GM18909 (cell line): ENCODE data around the gene DOK6.
A peak's percentile ranks its signal among the peaks of the same experiment; 100 is the strongest.

Experiments
- ATAC-seq: cut with Tn5 transposase; IDR thresholded peaks from one replicate; pipeline ENCODE4 v1.9.1; 2021; ENCODE audit warnings: mild to moderate bottlenecking; ENCODE audit not compliant: unreplicated experiment, poor library complexity

Gene DOK6

DNA sequence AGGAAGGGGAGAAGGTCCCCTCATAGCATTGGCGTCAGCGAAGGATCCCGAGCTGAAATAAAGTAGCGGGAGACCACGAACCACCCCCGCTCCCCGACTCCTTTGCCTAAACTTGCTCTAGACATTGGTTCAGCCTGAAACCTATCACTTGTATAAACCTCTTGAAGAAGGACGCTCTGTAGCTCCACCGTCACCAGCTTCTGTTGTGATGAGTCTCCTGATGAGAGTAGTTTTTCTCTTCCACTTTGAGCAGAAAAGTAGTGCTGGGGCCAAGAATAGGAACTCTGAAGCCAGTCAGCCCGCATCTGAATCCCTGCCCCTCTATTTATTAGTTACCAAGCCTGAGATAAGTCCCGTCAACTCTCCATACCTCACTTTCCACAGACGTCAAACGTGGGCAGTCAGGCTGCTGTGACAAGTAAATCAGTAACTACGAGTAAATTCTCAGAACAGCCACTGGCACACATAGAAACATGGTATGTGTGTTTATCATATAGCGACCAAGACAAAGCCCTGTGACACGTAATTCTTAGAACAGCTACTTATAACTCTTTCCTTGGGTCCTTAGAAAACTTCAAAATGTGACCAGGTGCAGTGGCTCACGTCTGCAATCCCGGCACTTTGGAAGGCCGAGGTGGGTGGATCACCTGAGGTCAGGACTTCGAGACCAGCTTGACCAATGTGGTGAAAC, 485.3 kb downstream of the DOK6 start:
- ATAC-seq, result peak; percentile 90

DNA sequence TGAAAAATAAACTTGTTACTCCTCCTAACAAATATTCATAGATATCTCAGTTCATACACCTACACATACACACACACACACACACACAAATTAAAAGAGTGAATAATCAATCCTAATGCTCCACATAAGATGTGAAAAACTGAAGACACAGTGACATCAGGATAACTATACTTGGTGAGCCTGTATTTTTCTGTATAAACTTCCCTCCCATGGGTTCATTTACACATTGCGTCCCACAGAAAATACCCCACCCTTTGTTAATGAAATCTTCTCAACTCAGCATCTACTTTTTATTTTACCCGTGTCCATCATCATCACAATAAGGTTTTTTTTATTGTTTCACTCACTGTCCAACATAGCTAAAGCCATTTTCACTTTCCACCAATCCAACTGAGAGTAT, 486.6 kb downstream of the DOK6 start:
- ATAC-seq, result no peak

DNA sequence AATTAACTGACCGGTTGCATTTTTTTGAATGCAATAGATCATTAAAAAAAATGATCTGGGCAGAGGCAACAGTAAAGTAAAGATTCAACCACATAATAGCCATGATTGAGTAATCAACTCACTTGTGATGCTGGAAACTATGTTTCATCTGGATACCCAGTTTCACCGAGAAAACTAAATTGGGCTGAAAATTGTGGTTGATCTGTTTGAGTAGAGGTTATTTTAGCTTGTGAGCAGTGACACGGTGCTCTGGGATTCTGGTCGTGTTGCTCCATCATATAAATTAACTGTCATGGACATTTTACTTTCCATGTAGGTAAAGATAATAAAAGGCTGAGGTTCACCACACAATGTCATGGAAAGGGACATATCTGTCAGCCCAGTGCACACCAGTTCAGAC, 488.3 kb downstream of the DOK6 start:
- ATAC-seq, result peak; percentile 20

GRCh38 chr18:69890558-69890957, 489.9 kb downstream of the DOK6 start:
- ATAC-seq, result no peak

DNA sequence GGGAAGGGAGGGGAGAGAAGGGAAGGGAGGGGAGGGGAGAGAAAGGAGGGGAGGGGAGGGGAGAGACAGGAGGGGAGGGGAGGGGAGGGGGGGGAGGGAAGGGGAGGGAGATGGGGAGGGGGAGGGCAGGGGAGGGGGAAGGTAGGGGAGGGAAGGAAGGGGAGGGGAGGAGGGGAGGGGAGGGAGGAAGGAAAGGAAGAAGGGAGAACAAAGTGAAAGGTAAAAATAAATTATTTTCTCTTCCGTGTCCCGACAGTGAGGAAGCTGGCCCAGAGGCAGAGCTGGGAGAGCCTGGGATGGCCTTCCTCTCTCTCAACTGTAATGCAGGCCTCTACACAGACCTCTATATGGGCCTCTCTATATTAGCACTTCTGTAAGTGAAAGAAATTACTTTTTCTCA, 493.8 kb downstream of the DOK6 start:
- ATAC-seq, result no peak

DNA sequence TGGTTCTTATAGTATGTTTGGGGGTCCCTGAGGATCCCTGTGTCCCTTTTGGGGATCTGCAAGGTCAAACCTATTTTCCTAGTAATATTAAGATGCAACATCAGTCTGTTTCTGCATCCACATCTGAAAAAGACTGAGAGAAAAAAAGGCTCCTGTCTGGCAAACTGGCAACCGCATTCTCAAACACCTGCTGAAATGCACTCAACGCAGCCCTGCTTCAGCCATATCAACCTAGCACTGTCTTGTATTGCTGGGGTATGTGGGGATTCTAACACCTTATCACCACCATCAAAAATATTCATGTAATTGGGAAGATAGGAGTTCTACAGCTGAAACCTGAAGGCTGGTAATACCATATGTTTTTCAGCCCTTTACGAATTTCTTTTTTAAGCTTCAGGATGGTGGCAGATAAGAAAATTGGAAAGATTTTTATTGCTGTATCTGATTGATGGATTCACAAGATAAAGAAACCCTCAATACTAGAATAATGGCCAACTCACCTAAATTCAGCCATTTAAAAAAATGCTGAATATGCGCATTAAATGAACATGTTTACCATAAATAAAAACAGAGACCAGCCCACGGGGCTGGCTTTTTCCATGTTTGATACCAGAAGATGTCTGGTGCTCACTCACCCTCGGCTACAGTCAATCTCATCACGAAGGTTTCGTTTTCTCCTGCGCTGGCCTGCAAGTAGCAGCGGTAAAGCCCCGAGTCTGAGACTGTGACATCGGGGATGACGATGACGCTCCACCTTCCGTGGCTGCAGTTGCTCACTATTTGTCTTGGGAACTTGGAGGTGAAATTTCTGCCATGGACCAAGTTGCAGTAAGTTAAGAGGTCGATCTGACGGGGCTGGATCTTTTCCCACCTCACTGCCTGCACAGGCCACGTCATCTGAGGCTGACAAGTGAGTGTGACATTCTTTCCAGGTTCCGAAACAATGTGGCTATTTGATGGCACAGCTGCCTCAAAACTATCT, 494.7 kb downstream of the DOK6 start:
- no peak for ATAC-seq

DNA sequence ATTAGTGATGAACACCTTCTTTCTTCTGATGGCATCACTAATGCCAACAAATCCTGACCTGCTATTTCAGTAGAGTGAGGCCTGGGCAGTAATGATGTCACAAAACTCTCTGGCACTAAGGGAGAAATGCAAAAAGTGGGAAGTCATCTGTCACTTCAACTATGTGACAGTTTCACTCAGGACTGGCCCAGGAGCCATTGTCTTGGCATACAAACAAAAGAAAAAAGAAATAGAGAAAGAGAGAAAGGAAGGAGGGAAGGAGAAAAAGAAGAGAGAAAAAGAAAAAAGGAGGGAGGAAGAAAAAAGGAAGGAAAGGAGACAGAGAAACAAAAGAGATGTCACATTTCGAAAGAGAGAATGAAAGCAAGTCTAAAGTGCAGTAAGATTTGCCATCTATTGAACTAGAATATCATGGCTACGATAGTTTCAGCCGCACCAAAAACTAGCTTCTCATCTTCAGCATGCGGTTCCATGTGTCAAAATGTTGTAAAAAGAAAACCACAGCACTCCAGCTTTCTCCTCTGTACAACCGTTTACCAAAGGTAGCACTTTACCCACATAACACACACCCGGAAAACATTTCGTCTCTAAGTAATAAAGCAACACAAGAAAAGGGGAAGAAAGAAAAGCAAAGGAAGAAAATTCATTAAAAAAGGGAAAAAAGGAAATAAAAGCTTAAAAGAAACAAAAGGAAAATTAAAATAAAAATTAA, 496.9 kb downstream of the DOK6 start:
- ATAC-seq, result peak; percentile 66

- peak; percentile 59 for ATAC-seq
Measured at GRCh38 chr18:69898241-69898861, 497.7 kb downstream of the DOK6 start.
